ENCODE data around the gene LUC7L2.
"Not testable (repeated sequence)": the region's sequence is repeated elsewhere in the genome, so short reads cannot be mapped to it uniquely, and the experiment has no call there.

The LUC7L2 gene

DNA sequence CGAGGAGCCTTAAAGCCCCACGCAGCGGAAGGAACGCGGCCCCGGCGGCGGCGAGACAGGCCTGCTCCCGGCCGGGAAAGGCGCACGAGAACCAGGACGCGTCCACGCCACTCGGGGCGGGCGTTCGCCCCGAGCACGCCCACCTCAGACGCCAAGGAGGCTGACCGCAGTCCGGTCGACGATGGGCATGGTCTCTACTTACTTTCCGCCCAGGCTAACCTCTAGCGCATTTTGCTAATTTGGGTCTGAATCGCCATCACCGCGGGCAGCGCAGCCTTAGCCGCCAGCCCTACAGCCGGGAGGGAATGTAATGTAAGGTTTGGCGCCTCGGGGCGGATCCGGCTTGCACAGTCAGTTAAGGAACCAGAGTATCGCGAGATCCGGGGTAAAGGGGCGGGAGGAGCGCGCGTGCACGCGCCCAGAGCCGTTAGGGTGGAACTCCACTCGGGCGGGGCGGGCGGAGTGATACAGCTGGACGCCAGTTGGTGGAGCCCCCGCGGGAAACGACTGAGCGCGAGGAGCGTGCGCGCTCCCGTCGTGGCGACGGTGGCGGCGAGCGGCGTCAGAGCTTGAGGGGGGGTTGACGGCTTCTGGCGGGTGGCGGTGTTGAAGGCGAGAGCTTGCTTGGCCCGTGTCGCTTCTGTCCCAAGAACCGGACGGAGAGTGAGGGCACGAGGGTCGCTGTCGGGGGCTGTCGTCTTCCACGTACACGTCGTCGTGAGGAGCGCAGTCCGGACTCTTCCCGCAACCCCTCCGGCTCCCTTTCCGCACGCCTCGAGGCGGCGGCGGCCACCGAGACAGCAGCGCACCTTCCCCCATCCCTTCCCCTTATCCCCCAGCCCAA is at the start of gene LUC7L2:
TSS of gene LUC7L2 (plus strand) at position 529 of the 844 bp plus-strand sequence. CDS start 368 bp downstream, outside the sequence.
- Mint-ChIP-seq H3K27me3 (no peaks in the 10 kb centered on the region), H3K27ac (peak within 1 kb of the TSS; percentile 96), H3K9me3 (no peaks in the 10 kb centered on the region), H3K4me1 (peaks cover 37% of the 10 kb centered on the region), H3K36me3 (ENCODE audit: low read depth) (peaks cover 36% of the 10 kb centered on the region), H3K4me3 (peak within 1 kb of the TSS; percentile 91)
- DNase-seq (peak; percentile 99), ATAC-seq (peak; percentile 81)

- no peak for ATAC-seq
- Mint-ChIP-seq H3K4me3 (no peak overlapping the region), H3K9me3 (no peaks in the 10 kb centered on the region), H3K4me1 (no peaks in the 10 kb centered on the region), H3K27ac (no peak overlapping the region), H3K27me3 (no peaks in the 10 kb centered on the region), H3K36me3 (ENCODE audit: low read depth) (no peaks in the 10 kb centered on the region)
- no peak for DNase-seq
These were observed 41.7 kb upstream of the LUC7L2 start for GRCh38 chr7:139317939-139318505.

- Mint-ChIP-seq H3K27me3 (no peaks in the 10 kb centered on the region), H3K27ac (no peak overlapping the region), H3K4me3 (no peak overlapping the region), H3K4me1 (no peaks in the 10 kb centered on the region), H3K36me3 (ENCODE audit: low read depth) (no peaks in the 10 kb centered on the region), H3K9me3 (no peaks in the 10 kb centered on the region)
- DNase-seq (no peak), ATAC-seq (no peak)
These were observed 38.5 kb upstream of the LUC7L2 start for GRCh38 chr7:139321071-139321745.

DNA sequence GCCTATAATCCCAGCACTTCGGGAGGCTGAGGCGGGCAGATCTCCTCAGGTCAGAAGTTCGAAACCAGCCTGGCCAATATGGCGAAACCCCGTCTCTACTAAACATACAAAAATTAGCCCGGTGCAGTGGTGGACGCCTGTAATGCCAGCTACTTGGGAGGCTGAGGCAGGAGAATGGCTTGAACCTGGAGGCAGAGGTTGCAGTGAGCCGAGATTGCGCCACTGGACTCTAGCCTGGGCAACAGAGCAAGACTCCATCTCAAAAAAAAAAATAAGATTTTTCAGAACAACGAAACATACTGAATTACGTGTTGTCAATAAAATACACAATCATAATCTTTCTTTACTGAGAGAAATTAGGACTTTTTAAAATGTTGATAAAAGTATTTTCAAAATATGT is 35.0 kb upstream of the LUC7L2 start:
- not testable (repeated sequence) for H3K9me3 Mint-ChIP-seq; ATAC-seq; H3K27me3 Mint-ChIP-seq; DNase-seq; H3K27ac Mint-ChIP-seq; H3K4me1 Mint-ChIP-seq; H3K36me3 Mint-ChIP-seq (ENCODE audit: low read depth); H3K4me3 Mint-ChIP-seq

DNA sequence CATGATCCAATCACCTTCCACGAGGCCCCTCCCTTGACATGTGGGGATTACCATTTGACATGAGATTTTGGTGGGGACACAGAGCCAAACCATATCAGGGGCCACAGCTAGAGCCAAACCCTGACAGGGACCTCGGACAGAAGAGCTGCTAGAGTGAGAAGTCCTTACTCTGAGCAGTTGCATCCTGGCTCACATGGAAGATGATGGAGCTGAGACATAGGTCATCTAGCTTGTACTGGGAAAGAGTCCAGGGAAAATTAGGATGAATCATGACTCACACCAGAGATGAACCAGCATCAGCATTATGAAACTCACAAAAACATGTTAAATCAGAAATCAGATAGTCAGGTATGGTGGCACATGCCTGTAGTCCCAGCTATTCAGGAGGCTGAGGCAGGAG is 31.3 kb upstream of the LUC7L2 start:
- H3K27ac Mint-ChIP-seq, result no peak overlapping the region
- no peak for ATAC-seq
- no peaks in the 10 kb centered on the region for H3K36me3 Mint-ChIP-seq (ENCODE audit: low read depth)
- peaks cover 7% of the 10 kb centered on the region for H3K4me1 Mint-ChIP-seq
- no peaks in the 10 kb centered on the region for H3K27me3 Mint-ChIP-seq
- no peak overlapping the region for H3K4me3 Mint-ChIP-seq
- no peak for DNase-seq
- no peaks in the 10 kb centered on the region for H3K9me3 Mint-ChIP-seq

- Mint-ChIP-seq H3K9me3 (no peaks in the 10 kb centered on the region), H3K4me3 (no peak overlapping the region), H3K27ac (no peak overlapping the region), H3K27me3 (no peaks in the 10 kb centered on the region), H3K4me1 (peaks cover 7% of the 10 kb centered on the region), H3K36me3 (ENCODE audit: low read depth) (no peaks in the 10 kb centered on the region)
- DNase-seq (no peak), ATAC-seq (no peak)
These were observed 30.6 kb upstream of the LUC7L2 start for GRCh38 chr7:139329119-139329518.

- H3K4me1 Mint-ChIP-seq, result peaks cover 7% of the 10 kb centered on the region
- no peaks in the 10 kb centered on the region for H3K27me3 Mint-ChIP-seq
These were observed 29.2 kb upstream of the LUC7L2 start for GRCh38 chr7:139330333-139331030.

DNA sequence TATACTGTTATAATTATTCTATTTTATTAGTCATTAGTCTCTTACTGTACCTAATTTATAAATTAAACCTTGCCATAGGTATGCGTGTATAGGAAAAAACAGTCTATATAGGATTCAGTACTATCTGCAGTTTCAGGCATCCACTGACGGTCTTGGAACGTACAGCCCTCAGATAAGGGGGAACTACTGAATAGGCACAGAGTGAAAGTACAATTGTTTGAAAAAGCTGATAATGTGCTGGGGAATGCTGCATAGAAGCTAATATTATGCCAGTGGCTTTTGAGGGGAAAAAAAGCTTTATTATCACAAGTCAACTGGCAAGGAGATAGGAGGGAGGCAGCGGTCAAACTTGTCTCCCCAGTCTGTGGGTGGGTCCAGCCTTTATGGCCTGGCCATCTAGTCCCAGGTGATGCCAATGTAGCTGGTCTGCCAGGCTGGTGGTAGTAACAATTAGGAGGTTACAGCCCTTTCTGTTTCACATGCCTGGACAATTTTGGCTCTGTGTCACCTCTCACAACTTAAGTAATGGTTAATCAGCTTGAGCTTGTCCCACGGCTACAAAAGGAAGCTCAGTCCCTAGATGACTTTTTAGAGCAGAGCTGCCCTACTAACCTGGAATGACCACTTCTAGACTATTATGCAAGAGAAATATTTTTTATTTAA is 26.9 kb upstream of the LUC7L2 start:
- no peaks in the 10 kb centered on the region for H3K9me3 Mint-ChIP-seq
- DNase-seq (no peak), ATAC-seq (no peak)
- H3K36me3 Mint-ChIP-seq (ENCODE audit: low read depth), result no peaks in the 10 kb centered on the region
- peaks cover 7% of the 10 kb centered on the region for H3K4me1 Mint-ChIP-seq
- H3K27me3 Mint-ChIP-seq, result no peaks in the 10 kb centered on the region
- no peak overlapping the region for H3K27ac Mint-ChIP-seq
- no peak overlapping the region for H3K4me3 Mint-ChIP-seq

More at GRCh38 chr7:139330333-139331030, 29.2 kb upstream of the LUC7L2 start:
- Mint-ChIP-seq H3K36me3 (ENCODE audit: low read depth) (no peaks in the 10 kb centered on the region), H3K27ac (no peak overlapping the region), H3K9me3 (no peaks in the 10 kb centered on the region), H3K4me3 (no peak overlapping the region)
- DNase-seq, result no peak
- ATAC-seq, result no peak

DNA sequence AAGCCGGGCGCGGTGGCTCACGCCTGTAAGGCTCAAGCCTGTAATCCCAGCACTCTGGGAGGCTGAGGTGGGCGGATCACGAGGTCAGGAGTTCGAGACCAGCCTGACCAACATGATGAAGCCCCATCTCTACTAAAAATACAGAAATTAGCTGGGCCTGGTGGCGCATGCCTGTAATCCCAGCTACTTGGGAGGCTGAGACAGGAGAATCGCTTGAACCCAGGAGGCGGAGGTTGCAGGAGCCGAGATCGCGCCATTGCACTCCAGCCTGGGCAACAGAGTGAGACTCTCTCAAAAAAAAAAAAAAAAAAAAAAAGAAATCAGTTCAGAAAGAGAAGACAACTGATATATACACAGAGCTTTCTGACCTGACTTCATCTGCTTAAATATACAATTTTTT is 26.3 kb upstream of the LUC7L2 start:
- not testable (repeated sequence) for ATAC-seq; H3K4me3 Mint-ChIP-seq; H3K4me1 Mint-ChIP-seq; H3K36me3 Mint-ChIP-seq (ENCODE audit: low read depth); H3K9me3 Mint-ChIP-seq; H3K27ac Mint-ChIP-seq; DNase-seq; H3K27me3 Mint-ChIP-seq

DNA sequence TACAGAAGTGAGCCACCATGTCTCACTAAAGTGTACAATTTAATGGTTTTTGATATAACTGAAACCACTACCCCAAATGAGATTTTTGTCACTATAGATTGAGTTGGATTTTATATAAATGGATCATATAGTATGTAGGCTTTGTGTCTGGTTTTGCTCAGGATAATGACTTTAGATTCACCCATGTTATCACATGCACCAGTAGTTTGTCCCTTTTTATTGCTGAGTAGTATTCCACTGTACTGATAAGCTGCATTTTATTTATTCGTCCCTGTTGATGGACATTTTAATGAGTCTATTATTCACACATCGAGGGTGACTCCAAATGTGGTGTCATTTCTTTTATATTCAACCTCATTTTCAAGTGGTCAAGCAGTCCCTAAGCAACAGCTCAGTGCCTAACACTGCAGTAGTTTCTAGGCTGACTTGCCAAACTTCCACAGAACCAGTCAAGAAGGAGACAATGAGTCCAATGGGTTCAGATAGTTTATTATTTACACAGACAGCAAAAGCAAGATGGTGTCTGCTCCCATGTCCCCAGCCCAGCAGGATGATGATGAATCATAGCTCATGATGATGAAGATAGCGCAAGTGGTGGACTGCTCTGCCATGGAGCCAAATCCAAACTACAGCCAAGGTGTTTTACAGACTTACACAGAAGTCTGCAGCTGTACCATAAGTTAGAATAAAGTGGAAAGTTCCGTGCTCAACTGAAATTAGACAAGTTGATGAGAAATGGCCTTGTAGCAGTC is 25.1 kb upstream of the LUC7L2 start:
- no peak for DNase-seq
- no peak for ATAC-seq
- Mint-ChIP-seq H3K4me1 (peaks cover 12% of the 10 kb centered on the region), H3K27ac (no peak overlapping the region), H3K9me3 (peaks cover 6% of the 10 kb centered on the region), H3K36me3 (ENCODE audit: low read depth) (peaks cover 4% of the 10 kb centered on the region), H3K4me3 (no peak overlapping the region), H3K27me3 (no peaks in the 10 kb centered on the region)

DNA sequence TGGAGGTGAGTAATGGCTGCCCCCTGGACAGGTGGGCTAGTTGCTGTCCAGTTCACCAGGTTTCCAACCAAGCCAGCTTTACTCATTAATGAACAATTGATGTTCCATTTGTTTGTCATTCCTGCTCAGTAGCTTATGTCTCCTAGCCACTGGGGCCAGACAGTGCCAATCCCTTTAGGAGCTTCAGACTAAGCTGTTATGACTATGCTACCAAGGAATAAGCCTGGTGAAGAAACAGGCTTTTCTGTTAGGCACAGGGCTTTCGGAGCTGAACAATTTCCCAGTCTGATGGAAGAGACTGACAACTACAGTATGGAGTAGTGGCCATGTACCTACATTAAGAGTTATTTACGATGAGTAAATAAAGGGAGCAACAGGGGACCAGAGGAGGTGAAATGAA is 20.7 kb upstream of the LUC7L2 start:
- Mint-ChIP-seq H3K4me3 (peak overlapping the region; percentile 91), H3K4me1 (peaks cover 36% of the 10 kb centered on the region), H3K9me3 (peaks cover 13% of the 10 kb centered on the region), H3K27me3 (peaks cover 7% of the 10 kb centered on the region), H3K27ac (peak overlapping the region; percentile 99), H3K36me3 (ENCODE audit: low read depth) (peaks cover 15% of the 10 kb centered on the region)
- DNase-seq (no peak), ATAC-seq (no peak)

DNA sequence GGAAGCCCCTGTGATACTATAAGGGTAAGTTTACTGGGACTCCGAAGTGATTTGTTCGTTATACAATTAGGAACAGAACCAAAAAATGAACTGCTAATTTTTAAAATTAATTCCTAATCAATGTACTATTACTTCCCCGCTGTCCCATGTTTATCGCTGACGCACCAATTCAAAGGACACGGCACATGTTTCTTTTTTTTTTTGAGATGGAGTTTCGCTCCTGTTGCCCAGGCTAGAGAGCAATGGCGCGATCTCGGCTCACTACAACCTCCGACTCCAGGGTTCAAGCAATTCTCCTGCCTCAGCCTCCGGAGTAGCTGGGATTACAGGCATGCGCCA is 20.0 kb upstream of the LUC7L2 start:
- H3K36me3 Mint-ChIP-seq (ENCODE audit: low read depth), result peaks cover 15% of the 10 kb centered on the region
- H3K27ac Mint-ChIP-seq, result peak overlapping the region; percentile 99
- H3K4me1 Mint-ChIP-seq, result peaks cover 37% of the 10 kb centered on the region
- H3K4me3 Mint-ChIP-seq, result peak overlapping the region; percentile 91
- no peak for ATAC-seq
- peaks cover 7% of the 10 kb centered on the region for H3K27me3 Mint-ChIP-seq
- DNase-seq, result no peak
- H3K9me3 Mint-ChIP-seq, result peaks cover 13% of the 10 kb centered on the region

DNA sequence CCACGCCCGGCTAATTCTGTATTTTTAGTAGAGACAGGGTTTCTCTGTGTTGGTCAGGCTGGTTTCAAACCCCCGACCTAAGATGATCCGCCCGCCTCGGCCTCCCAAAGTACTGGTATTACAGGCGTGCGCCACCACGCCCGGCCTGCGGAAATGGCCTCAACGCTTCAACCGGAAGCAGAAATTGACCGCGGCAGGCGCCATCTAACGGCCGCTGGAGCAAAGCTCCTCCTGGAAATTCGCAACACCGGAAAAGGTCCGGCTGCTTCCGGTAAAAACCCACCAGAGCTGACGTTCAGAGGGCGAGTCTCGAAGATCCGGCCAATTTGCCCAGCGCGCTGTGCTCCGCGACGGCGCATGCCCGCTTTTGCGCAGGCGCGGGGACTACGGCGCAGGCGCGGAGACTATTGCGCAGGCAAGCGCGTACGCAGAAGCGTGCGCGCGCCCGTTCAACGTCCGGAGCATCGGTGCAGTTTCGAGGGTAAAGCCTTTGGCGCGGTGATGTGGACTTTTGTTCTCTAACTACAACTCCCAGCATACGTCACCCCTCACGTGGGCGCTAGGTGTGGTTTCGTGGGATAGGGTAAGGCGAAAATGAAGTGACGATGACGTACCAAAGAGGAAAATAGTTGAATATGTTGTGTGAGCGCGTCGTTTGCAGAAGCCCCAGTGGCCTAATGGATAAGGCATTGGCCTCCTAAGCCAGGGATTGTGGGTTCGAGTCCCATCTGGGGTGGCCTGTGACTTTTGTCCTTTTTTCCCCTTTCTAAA is 19.5 kb upstream of the LUC7L2 start:
- H3K27me3 Mint-ChIP-seq, result peaks cover 7% of the 10 kb centered on the region
- H3K4me1 Mint-ChIP-seq, result peaks cover 37% of the 10 kb centered on the region
- H3K4me3 Mint-ChIP-seq, result peak overlapping the region; percentile 91
- peaks cover 18% of the 10 kb centered on the region for H3K36me3 Mint-ChIP-seq (ENCODE audit: low read depth)
- ATAC-seq (peak; percentile 85), DNase-seq (peak; percentile 96)
- H3K9me3 Mint-ChIP-seq, result peaks cover 13% of the 10 kb centered on the region
- peak overlapping the region; percentile 99 for H3K27ac Mint-ChIP-seq

All from activated naive CD8-positive, alpha-beta T cell treated with anti-CD3 and anti-CD28 coated beads, Interleukin-2, amount 50 U/mL, for 24 hours (primary cell).